Stomach (tissue), 9 donors: ENCODE results near the gene ZFP36. TPM values are rescaled to one million over a fixed set of nuclear protein-coding genes. Genes with fewer than 3 reads are reported as not detected.

ENCODE experiments used
- DNase-seq, 2 donors: peaks; one replicate each; pipeline versions ENCODE4 v3.0.0 to v3.0.0-alpha.2; 2013 to 2019
- H3K27ac ChIP-seq, 5 donors: fragments of 200-600 bp in 4 of 5; sonication (generic) in 4 of 5; one replicate each; pipeline ENCODE4 v1.5.1; 2013 to 2019; ENCODE audit warnings: mild to moderate bottlenecking in 1 of 5, moderate library complexity in 1 of 5
- H3K27me3 ChIP-seq, 3 donors: fragments of 200-600 bp; sonication (generic); one replicate each; pipeline ENCODE4 v1.5.1; 2017 to 2019; ENCODE audit warnings: mixed run types in 1 of 3
- H3K36me3 ChIP-seq, 4 donors: fragments of 200-600 bp; sonication (generic); 1 replicate in 3 of 4; 2 replicates in 1 of 4; pipeline ENCODE4 v1.5.1; 2016 to 2019
- H3K4me1 ChIP-seq, 4 donors: fragments of 200-600 bp; sonication (generic); one replicate each; pipeline ENCODE4 v1.5.1; 2016 to 2019
- H3K4me3 ChIP-seq, 4 donors: fragments of 200-600 bp; sonication (generic) in 3 of 4; one replicate each; pipeline ENCODE4 v1.5.1; 2016 to 2019; ENCODE audit warnings: mild to moderate bottlenecking in 1 of 4
- H3K9me3 ChIP-seq, 4 donors: fragments of 200-600 bp; sonication (generic); one replicate each; pipeline ENCODE4 v1.5.1; 2016 to 2019
- EP300 ChIP-seq: sonication (generic); formaldehyde crosslinking; IDR thresholded peaks from one replicate; pipeline ENCODE4 v1.6.1; 2017; ENCODE audit warnings: antibody characterized with exemption
- POLR2A ChIP-seq, 4 donors: fragments of 450-650 bp; IDR thresholded peaks; one replicate each; pipeline ENCODE4 v1.6.1; 2016; ENCODE audit warnings: antibody characterized with exemption in 4 of 4, control low read depth in 2 of 4, mild to moderate bottlenecking in 1 of 4, moderate library complexity in 1 of 4
- POLR2AphosphoS5 ChIP-seq, 3 donors: sonication (generic); formaldehyde crosslinking; IDR thresholded peaks; one replicate each; pipeline ENCODE4 v1.6.1; 2016; ENCODE audit warnings: antibody characterized with exemption in 3 of 3
- WGBS, 5 donors: extraction: QIAGEN DNeasy Blood & Tissue Kit in 3 of 5; methylation state at CpG; one replicate each; pipeline versions ENCODE4 v1.1.5 to v1.1.7; 2013 to 2018; 5-methylcytosine and 5-hydroxymethylcytosine counted together
- intact Hi-C: fragments of 100-400 bp; cut with DNase I; formaldehyde crosslinking; loops from one replicate; pipeline ENCODE4 v1.15.1; 2023; ENCODE audit warnings: low total_unique reads
- polyA plus RNA-seq, 3 donors: library from polyadenylated mRNA; stranded (reverse); fragments of 200-250 nt; gene quantifications; one replicate each; pipeline ENCODE4 v1.2.3, GENCODE V29; 2013
- total RNA-seq, 5 donors: library from RNA; depleted of rRNA; stranded (reverse); fragments of >200 nt; gene quantifications; one replicate each; pipeline versions ENCODE4 v1.1.0 to v1.2.3, GENCODE V29; 2014 to 2016
- TF ChIP-seq, protein P1 (sequence below), 7 experiments: fragments of 450-650 bp in 4 of 7; fragments of 200-600 bp in 3 of 7; sonication (generic) in 3 of 7; IDR thresholded peaks; one replicate each; pipeline ENCODE4 v1.5.1; 2016 to 2019; ENCODE audit warnings: antibody characterized with exemption in 7 of 7, control low read depth in 2 of 7, mild to moderate bottlenecking in 1 of 7
- donor health status: healthy with polysubstance abuse.
- donor health status: Bipolar disorder and iron deficiency.
- donor health status: healthy.

The ZFP36 gene
- total and polyA plus RNA-seq, 8 donors: 26.1 to 1,667 (median 175) TPM

DNA sequence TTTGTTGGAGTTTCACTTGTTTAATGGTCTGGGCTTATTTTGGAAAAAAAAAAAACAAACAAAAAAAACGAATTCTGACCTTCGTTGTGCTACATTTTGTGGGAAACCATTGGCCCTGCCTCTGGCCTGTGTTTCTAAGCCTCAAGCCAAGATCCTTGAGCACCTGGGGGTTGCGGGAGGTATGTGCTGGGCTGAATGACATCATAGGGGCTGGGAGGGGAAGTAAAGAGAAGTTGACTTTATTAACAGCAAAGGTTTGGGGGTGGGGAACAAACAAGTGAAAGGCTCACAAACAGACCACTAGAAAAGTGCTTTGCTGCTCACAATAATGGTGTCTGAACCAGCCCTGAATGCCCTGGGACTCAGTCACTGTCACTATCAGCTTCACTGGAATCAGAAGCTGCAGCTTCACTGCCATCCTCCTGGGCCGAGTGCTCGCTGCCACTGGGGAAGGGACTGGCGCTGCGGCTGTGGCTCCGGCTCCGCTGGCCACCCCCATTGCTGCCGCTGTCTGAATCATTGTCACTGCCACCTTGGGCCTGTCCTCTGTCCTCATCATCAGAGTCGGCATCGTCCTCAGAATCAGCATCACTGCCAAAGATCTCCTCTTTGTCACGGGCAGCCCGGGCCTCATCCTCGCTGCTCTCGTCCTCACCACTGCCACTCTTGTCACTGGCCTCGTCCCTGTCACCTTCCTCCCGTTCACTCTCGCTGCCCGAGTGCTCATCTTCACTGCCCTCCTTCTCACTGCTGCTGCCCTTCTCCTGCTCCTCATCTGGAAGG, 20.8 kb upstream of the ZFP36 start:
- no peaks in the 10 kb centered on the region for H3K27me3 ChIP-seq
- H3K9me3 ChIP-seq: no peaks in the 10 kb centered on the region
- intact Hi-C loops: no loop called here
- H3K4me3 ChIP-seq: no peak overlapping the region
- H3K27ac ChIP-seq: no peak overlapping the region
- DNase-seq: no peak
- TF ChIP-seq, protein P1, sequence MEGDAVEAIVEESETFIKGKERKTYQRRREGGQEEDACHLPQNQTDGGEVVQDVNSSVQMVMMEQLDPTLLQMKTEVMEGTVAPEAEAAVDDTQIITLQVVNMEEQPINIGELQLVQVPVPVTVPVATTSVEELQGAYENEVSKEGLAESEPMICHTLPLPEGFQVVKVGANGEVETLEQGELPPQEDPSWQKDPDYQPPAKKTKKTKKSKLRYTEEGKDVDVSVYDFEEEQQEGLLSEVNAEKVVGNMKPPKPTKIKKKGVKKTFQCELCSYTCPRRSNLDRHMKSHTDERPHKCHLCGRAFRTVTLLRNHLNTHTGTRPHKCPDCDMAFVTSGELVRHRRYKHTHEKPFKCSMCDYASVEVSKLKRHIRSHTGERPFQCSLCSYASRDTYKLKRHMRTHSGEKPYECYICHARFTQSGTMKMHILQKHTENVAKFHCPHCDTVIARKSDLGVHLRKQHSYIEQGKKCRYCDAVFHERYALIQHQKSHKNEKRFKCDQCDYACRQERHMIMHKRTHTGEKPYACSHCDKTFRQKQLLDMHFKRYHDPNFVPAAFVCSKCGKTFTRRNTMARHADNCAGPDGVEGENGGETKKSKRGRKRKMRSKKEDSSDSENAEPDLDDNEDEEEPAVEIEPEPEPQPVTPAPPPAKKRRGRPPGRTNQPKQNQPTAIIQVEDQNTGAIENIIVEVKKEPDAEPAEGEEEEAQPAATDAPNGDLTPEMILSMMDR (IDR thresholded peaks at IDR 0.05): no peak
- TF ChIP-seq POLR2AphosphoS5 (IDR thresholded peaks at IDR 0.05) (no peak), POLR2A (IDR thresholded peaks at IDR 0.05) (no peak), EP300 (no peak)
- peaks cover 72 to 90% (median 89%) of the 10 kb centered on the region in 4 donors for H3K36me3 ChIP-seq
- peaks cover 10 to 24% (median 20%) of the 10 kb centered on the region in 4 donors for H3K4me1 ChIP-seq
- 77 to 84% (median 83%) methylated on average over 20 of the region's 20 CpGs for WGBS, 5 donors

DNA sequence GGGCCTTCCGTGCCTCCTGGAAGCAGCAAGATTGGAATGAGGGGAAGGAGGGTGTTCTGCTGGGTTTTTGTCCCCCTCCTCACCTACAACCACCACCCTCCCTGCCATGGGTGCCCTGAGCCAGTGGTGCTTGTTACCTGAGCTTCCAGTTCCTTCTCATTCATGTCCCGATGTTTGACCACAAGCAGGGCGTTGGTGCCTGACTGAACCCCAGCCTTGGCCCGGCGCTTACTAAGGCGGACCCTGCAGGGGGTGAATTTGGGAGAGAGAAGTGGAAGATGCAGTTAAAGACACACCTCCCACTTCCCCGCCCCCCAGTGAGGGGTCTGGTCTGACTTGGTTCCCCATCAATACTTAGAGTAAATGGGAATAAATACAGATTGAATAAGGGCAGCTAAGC, 20.1 kb upstream of the ZFP36 start:
- no peak overlapping the region for H3K4me3 ChIP-seq
- H3K4me1 ChIP-seq: peaks cover 10 to 26% (median 22%) of the 10 kb centered on the region in 4 donors
- intact Hi-C loops: no loop called here
- TF ChIP-seq EP300 (no peak), POLR2A (IDR thresholded peaks at IDR 0.05) (no peak), POLR2AphosphoS5 (IDR thresholded peaks at IDR 0.05) (no peak)
- TF ChIP-seq, protein P1 (IDR thresholded peaks at IDR 0.05): no peak
- DNase-seq: no peak
- no peaks in the 10 kb centered on the region for H3K27me3 ChIP-seq
- peaks cover 65 to 82% (median 82%) of the 10 kb centered on the region in 4 donors for H3K36me3 ChIP-seq
- 83 to 86% (median 85%) methylated on average over 7 of the region's 7 CpGs for WGBS, 5 donors
- H3K27ac ChIP-seq: no peak overlapping the region
- H3K9me3 ChIP-seq: no peaks in the 10 kb centered on the region

DNA sequence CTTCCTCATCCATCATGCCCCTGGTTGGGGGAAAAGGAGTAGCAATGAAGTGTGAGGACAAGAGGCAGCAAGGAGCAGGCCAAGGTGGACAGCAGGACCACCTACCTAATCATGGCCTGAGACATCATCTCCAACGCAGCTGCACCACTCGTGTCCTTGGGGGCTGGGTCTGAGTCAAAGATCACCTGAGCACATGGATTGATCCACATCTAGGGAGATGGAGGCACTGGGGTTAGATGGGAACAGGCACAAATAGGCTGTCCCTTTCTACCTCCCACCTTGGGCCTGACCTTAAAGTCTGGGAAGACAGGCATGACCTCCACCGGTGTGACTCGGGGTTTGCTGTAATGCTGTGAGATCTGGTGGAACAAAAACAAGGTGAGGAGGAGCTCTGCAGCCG, 18.0 kb upstream of the ZFP36 start:
- no peak for DNase-seq
- Histone ChIP-seq H3K27ac (peak overlapping the region in 2 of 5 donors; percentile 20 to 100), H3K27me3 (no peaks in the 10 kb centered on the region), H3K4me3 (no peak overlapping the region), H3K36me3 (peaks cover 51 to 68% (median 66%) of the 10 kb centered on the region in 4 donors), H3K9me3 (no peaks in the 10 kb centered on the region), H3K4me1 (peaks cover 16 to 45% (median 36%) of the 10 kb centered on the region in 4 donors)
- WGBS, 5 donors: 70 to 88% (median 83%) methylated on average over 5 of the region's 5 CpGs
- TF ChIP-seq, protein P1 (IDR thresholded peaks at IDR 0.05): no peak
- TF ChIP-seq POLR2AphosphoS5 (IDR thresholded peaks at IDR 0.05) (no peak), EP300 (no peak), POLR2A (IDR thresholded peaks at IDR 0.05) (no peak)
- intact Hi-C loops: no loop called here

DNA sequence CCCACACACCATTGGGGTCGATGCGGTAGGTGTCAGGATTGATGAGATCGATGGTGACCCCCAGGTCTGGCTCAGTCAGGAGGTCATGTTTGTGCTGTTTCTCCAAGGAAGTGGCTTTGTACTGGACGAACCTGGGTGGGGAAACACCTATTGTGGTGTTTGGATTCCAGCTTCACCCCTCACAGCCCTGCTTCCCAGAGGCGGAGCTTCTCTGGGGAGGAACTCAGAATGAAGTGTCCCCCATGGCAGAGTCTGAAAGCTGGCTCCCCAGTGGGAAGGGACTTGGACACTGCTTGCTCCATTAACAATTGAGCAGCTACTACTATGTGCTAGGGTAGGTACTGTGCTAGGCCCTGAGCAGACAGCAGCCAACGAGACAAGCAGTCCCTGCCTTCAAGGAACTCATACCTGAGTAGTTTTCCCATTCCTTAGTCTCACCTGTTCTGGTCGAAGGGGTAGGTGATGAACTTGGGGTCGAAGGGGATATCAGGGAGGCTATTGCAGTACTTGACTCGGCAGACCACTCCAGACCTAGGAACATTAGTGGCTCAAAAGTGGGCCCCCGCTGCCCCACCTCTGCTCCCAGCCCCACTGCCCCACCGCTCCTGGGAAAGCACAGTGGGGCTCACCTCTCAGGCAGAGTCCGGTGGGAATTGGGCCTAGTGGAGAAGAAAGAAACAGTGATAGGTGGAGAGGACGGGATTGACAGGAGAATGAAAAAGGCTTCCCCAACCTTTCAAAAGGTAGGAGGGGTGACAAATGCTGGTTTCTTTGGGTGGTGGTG, 16.8 kb upstream of the ZFP36 start:
- Histone ChIP-seq H3K4me3 (peak overlapping the region; percentile 88 to 97 (median 94)), H3K9me3 (no peaks in the 10 kb centered on the region), H3K27ac (peak overlapping the region; percentile 98 to 100 (median 99)), H3K4me1 (peaks cover 16 to 52% (median 36%) of the 10 kb centered on the region in 4 donors), H3K27me3 (no peaks in the 10 kb centered on the region), H3K36me3 (peaks cover 55 to 68% (median 66%) of the 10 kb centered on the region in 4 donors)
- intact Hi-C loops: no loop called here
- no peak for DNase-seq
- WGBS, 5 donors: 44 to 57% (median 47%) methylated on average over 11 to 13 of the region's 13 CpGs
- TF ChIP-seq POLR2A (IDR thresholded peaks at IDR 0.05) (no peak), POLR2AphosphoS5 (IDR thresholded peaks at IDR 0.05) (no peak), EP300 (no peak)
- TF ChIP-seq, protein P1 (IDR thresholded peaks at IDR 0.05): no peak
